Measurements from ENCODE around the gene F13A1.
"Not testable (repeated sequence)": the region's sequence is repeated elsewhere in the genome, so short reads cannot be mapped to it uniquely, and the experiment has no call there.

F13A1 gene

GRCh38 chr6:6317825-6318733, 2.4 kb downstream of the F13A1 start:
- DNase-seq (ENCODE audit: low read depth in 3 of 3): no peak

DNA sequence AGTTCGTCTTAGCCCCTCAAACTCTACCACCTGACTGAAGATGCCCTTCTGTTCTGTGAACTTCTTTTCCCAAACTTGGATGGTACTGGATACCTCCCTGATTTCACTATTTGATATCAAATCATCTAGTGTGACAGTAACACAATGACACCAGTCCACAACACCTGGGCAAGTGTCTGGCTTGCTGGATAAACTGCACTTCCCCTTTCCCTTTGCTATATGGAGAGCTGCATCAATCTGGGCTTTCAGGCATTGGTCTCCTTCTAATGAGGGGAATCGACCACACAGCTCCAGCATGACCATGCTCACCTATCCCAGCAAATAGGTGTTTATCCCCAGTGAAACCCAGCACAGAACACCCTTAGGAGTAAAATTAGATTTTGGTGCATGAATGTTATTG, 3.1 kb downstream of the F13A1 start:
- no peak for DNase-seq (ENCODE audit: low read depth in 3 of 3)

- peak in 1 of 3 donors; percentile 16 for DNase-seq (ENCODE audit: low read depth in 3 of 3)
Observed at GRCh38 chr6:6315660-6316059, 4.8 kb downstream of the F13A1 start.

DNA sequence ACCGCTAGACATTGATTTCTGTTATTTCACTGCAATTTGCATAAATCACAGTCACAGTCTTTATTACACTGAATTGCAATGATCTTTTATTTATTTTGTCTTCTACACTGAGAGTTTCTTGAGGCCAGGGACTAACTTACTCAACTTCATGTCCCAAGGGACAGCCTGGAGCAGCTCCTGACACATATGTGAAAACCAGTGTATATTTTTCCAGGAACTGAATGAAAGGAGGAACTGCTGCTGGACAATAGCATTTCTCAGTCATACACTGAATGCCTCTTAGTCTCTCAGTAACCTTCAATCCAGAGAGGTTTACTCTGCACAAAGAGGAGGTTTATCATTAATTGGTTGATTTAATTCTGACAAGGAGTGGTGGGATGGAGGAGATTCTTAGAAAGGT, 5.9 kb downstream of the F13A1 start:
- no peak for DNase-seq (ENCODE audit: low read depth in 3 of 3)

- no peak for DNase-seq (ENCODE audit: low read depth in 3 of 3)
Observed at GRCh38 chr6:6312901-6313441, 7.5 kb downstream of the F13A1 start.

- DNase-seq (ENCODE audit: low read depth in 3 of 3): no peak
Observed at GRCh38 chr6:6305575-6305974, 14.9 kb downstream of the F13A1 start.

DNA sequence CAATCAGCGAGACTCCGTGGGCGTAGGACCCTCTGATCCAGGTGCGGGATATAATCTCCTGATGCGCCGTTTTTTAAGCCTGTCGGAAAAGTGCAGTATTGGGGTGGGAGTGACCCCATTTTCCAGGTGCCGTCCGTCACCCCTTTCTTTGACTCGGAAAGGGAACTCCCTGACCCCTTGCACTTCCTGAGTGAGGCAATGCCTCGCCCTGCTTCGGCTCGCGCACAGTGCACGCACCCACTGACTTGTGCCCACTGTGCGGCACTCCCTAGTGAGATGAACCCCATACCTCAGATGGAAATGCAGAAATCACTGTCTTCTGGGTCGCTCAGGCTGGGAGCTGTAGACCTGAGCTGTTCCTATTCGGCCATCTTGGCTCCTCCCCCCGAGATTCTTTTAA, 20.1 kb downstream of the F13A1 start:
- DNase-seq (ENCODE audit: low read depth in 3 of 3): not testable (repeated sequence)

- DNase-seq (ENCODE audit: low read depth in 3 of 3): no peak
Observed at GRCh38 chr6:6293317-6293716, 27.1 kb downstream of the F13A1 start.

GRCh38 chr6:6287415-6287814, 33.0 kb downstream of the F13A1 start:
- no peak for DNase-seq (ENCODE audit: low read depth in 3 of 3)

DNA sequence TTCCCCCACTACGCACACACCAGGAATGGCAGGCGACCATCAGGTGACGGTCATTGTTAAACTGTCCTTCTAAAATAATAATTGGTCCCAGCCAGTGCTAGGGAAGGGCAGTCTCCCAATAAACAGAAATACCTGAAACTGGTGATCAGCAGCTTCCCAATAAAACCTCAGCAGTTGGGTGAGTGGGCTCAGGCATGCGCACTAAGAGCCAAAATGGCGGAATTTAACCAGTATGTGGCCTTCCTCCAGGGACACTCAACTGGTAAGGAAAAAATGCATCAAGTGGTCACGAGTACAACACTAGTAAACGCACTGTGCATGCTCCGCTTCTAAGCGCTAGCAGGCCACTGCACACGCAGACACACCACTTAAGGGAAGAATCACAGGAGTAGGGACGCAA, 34.8 kb downstream of the F13A1 start:
- DNase-seq (ENCODE audit: low read depth in 3 of 3): no peak

GRCh38 chr6:6284221-6284966, 36.1 kb downstream of the F13A1 start:
- no peak for DNase-seq (ENCODE audit: low read depth in 3 of 3)

DNA sequence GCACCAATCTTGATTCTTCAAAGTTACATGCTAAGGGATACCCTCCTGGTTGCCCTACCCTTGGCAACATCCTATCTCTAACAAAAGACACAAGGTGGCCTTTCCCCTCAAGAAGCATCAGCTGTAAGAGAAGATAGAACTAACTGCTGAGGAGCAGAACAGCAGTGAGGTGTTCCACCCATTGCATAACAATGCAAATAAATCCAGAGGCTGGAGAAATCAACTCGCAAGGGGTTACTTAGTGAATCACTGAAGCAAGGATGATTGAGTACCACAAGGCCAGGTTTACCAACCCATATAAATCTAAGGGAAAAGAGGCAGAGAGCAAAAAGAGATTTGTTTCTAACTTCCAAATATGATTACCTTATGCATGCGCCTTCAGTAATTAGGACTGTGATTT, 36.7 kb downstream of the F13A1 start:
- no peak for DNase-seq (ENCODE audit: low read depth in 3 of 3)

DNA sequence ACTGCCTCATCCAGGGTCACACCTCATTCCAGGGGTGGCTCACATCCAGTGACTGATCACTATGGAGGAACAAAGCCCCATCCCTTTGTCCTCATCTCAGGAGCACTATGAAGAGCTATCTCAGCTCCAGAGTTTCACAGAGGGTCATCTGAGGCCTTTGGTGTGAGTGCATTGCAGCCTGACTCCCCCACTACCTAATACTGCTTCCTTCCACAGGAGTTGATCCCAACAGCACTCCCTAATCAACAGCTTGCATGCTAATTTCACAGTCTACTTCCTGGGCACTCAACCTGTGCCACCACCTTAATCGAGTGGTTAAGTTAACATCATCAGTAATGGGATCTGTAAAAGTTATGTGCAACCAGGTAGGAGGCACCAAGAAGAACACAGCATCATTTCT, 37.7 kb downstream of the F13A1 start:
- no peak for DNase-seq (ENCODE audit: low read depth in 3 of 3)

- no peak for DNase-seq (ENCODE audit: low read depth in 3 of 3)
Observed at GRCh38 chr6:6277413-6277812, 43.0 kb downstream of the F13A1 start.

GRCh38 chr6:6270948-6271535, 49.4 kb downstream of the F13A1 start:
- DNase-seq (ENCODE audit: low read depth in 3 of 3): no peak

DNA sequence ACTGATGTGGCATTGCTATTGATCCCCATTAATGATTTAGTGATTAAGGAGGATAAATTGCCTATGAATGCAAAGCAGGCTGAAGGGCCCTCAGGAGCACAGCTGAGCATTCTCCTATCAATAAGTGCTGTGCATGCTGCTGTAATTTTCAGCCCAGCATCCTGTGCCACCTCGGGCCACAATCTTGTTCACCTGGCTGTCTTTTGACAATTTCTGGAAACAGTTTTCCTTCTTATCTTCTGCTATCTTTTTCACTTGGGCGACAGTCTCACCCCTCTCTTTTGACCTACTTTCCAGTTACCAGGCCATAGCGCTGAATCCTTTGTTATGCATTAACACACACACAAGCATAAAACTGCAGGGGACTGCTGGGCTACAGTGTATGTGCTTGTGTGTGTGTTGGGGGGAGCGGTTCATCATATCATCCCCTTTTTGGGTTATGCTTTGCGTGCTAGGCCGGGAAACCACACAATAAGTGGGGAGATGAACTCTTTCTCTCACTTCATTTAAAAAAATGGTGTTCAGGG, 60.2 kb downstream of the F13A1 start:
- DNase-seq (ENCODE audit: low read depth in 3 of 3): no peak

DNA sequence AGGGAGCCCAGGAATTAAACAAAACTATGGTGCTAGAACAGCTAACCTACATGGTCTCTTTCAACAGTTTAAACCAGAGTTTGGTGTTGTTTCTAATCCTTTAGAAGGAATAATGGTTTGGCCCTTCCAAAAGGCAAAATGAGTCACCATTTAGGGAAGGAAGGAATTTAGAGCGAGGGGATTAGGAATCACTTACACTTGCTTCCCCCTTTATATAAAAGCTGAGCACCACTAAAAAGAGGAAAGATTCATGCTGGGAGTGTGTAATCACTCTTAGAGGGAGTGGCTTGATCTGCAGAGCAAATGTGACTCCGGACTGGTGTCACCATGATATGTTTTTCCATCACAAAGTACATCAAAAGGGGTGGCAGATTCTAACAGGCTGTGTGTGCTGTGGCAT, 63.6 kb downstream of the F13A1 start:
- DNase-seq (ENCODE audit: low read depth in 3 of 3): no peak

DNA sequence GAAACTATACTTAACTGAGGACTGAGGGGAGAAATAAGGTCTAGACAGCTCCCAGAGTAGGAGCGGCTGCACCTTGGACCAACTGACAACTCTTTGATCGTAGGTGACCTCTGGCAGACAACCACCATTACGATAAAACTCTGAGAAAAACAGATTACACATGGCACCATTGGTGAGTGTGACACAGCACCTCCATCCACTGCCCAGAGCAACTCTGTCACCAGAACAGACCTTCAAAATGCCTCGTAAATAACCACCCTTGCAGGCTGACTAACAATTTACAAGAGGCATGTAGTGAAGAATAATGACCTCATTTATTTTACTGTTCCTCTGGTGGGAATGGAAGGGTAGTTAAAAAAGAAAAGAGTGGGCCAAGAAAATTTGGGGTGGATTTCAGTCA, 64.2 kb downstream of the F13A1 start:
- no peak for DNase-seq (ENCODE audit: low read depth in 3 of 3)

DNA sequence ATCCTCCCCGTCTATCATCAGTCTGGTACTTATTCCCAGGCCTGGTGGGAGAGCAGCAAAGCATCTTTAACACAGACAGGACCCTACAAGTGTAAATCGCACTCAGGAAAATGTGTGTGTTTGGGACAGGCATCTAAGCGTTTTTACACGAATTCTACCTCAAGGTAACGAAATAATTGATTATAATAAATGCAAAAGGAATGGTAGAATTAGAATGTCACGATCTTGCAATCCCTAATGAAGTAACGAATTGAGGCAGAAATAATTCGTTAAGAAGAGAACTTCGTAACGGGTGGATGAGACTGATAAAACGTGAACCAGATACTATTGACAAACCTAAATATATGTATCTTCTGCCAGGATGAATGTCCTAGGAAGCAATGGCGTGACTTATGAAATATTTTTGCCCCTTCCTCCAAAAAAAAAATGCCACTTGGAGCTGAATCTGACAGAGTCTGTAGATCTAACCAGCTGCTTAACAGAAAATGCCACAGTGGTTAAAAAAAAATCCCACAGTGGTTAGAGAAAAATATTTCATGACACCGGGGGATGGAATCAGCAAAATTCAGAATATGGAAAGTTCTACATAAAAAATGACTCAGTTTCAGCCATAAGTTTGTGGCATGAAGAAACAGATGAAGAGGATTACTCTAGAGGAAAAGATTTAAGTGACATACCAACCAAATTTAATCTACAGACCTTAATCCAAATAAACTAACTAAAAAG, 68.7 kb downstream of the F13A1 start:
- no peak for DNase-seq (ENCODE audit: low read depth in 3 of 3)

- no peak for DNase-seq (ENCODE audit: low read depth in 3 of 3)
Observed at GRCh38 chr6:6248651-6249050, 71.8 kb downstream of the F13A1 start.

GRCh38 chr6:6246544-6246943, 73.9 kb downstream of the F13A1 start:
- DNase-seq (ENCODE audit: low read depth in 3 of 3): no peak

GRCh38 chr6:6244624-6245023, 75.8 kb downstream of the F13A1 start:
- no peak for DNase-seq (ENCODE audit: low read depth in 3 of 3)

Data from stimulated activated CD4-positive, alpha-beta T cell treated with anti-CD3 and anti-CD28 coated beads, TNF-alpha, amount 100 ng/mL, for 48 hours (primary cell).